HepG2 (cell line): Measurements from ENCODE around the gene INTS1. TPM values are rescaled to one million over a fixed set of nuclear protein-coding genes. Genes with fewer than 3 reads are reported as not detected.

Experiments used
- ATAC-seq: fragments of 200-7000 bp; cut with Tn5 transposase; 3 replicates; pipeline ENCODE4 v1.9.1; 2020; ENCODE audit warnings: mild to moderate bottlenecking, moderate library complexity
- BruUV-seq: library from RNA; stranded (reverse); fragments of 400-500 nt; replicated peaks from 2 replicates; lab custom pipeline; 2021; lab: Mats Ljungman, UMichigan
- CTCF ChIA-PET: fragments of 300-600 bp; formaldehyde crosslinking; extraction: SDS; loops from one replicate; lab custom pipeline; 2021; ENCODE audit warnings: low total read pairs, inconsistent platforms, low intra/inter-chr PET ratio; lab: Yijun Ruan, JAX
- POLR2A ChIA-PET: fragments of 350-600 bp; sonication (Branson Sonifier 250); formaldehyde crosslinking; loops from one replicate; lab custom pipeline; 2020; ENCODE audit warnings: antibody characterized with exemption, inconsistent platforms; lab: Yijun Ruan, JAX
- DNase-seq: peaks from one replicate; pipeline ENCODE4 v3.0.0-alpha.2; 2015; ENCODE audit warnings: low spot score
- FAIRE-seq: peaks from 3 replicates; lab custom pipeline; 2011; peaks lifted over from hg19 to GRCh38; lab: Jason Lieb, UNC
- H2AFZ ChIP-seq: one replicate; pipeline ENCODE4 v1.6.1; 2011; ENCODE audit warnings: low read length, inconsistent platforms
- H3K27ac ChIP-seq: fragments of 300-600 bp; 3 replicates; pipeline ENCODE4 v1.8.0; 2011; ENCODE audit warnings: mixed run types, mild to moderate bottlenecking, mixed read lengths, low read length, inconsistent platforms; ENCODE audit not compliant: insufficient read depth; ENCODE audit errors: extremely low read length
- H3K27me3 ChIP-seq, 2 experiments: fragments of 200-600 bp in 1 of 2; 2 replicates in 1 of 2; 3 replicates in 1 of 2; pipeline versions ENCODE4 v1.6.0 to v1.8.0; 2011; ENCODE audit warnings: low read length in 2 of 2, mild to moderate bottlenecking in 2 of 2, moderate library complexity in 2 of 2, inconsistent platforms in 1 of 2; ENCODE audit not compliant: insufficient read depth in 2 of 2, control insufficient read depth in 1 of 2
- H3K36me3 ChIP-seq, 2 experiments: fragments of 200-600 bp in 1 of 2; replicated peaks in 1 of 2; 2 replicates in 1 of 2; 3 replicates in 1 of 2; pipeline versions ENCODE4 v1.5.1 to v1.8.0; 2011; ENCODE audit warnings: low read length in 2 of 2, inconsistent platforms in 1 of 2; ENCODE audit not compliant: insufficient read depth in 2 of 2, control insufficient read depth in 1 of 2
- H3K4me1 ChIP-seq: 2 replicates; pipeline ENCODE4 v1.5.1; 2012; ENCODE audit warnings: low read length, inconsistent platforms; ENCODE audit not compliant: insufficient read depth
- H3K4me2 ChIP-seq: 2 replicates; pipeline ENCODE4 v1.6.0; 2011; ENCODE audit warnings: low read depth, low read length, inconsistent platforms
- H3K4me3 ChIP-seq, 3 experiments: fragments of 200-600 bp in 1 of 3; sonication (generic), shearing (Covaris generic) in 1 of 3; replicated peaks in 1 of 3; 2 replicates each; pipeline ENCODE4 v1.5.1; 2011 to 2016; ENCODE audit warnings: low read length in 3 of 3, inconsistent platforms in 2 of 3, low read depth in 2 of 3, mild to moderate bottlenecking in 2 of 3, control low read depth in 1 of 3, mixed read lengths in 1 of 3; ENCODE audit not compliant: insufficient read depth in 1 of 3
- H3K79me2 ChIP-seq: one replicate; pipeline ENCODE4 v1.6.1; 2011; ENCODE audit warnings: low read length, inconsistent platforms; ENCODE audit not compliant: insufficient read depth
- H3K9ac ChIP-seq: 2 replicates; pipeline ENCODE4 v1.6.0; 2011; ENCODE audit warnings: mild to moderate bottlenecking, low read depth, low read length, inconsistent platforms; ENCODE audit not compliant: insufficient read depth
- H3K9me3 ChIP-seq: 2 replicates; pipeline ENCODE4 v1.5.1; 2012; ENCODE audit warnings: mild to moderate bottlenecking, low read length
- H4K20me1 ChIP-seq: 2 replicates; pipeline ENCODE4 v1.6.0; 2011; ENCODE audit warnings: inconsistent platforms, mild to moderate bottlenecking, low read length, moderate library complexity; ENCODE audit not compliant: insufficient read depth
- CBFB ChIP-seq: sonication (generic); formaldehyde crosslinking; IDR thresholded peaks from 2 replicates; pipeline ENCODE4 v1.4.0; 2020; ENCODE audit warnings: missing genetic modification reagents
- NFATC3 ChIP-seq: sonication (generic); formaldehyde crosslinking; IDR thresholded peaks from 2 replicates; pipeline ENCODE4 v1.5.1; 2020; ENCODE audit warnings: mild to moderate bottlenecking, missing genetic modification reagents
- NR2F2 ChIP-seq: IDR thresholded peaks from 2 replicates; pipeline ENCODE4 v1.6.1; 2012; ENCODE audit warnings: low read depth, inconsistent platforms, borderline replicate concordance
- PHB2 ChIP-seq: fragments of 450-650 bp; IDR thresholded peaks from 2 replicates; pipeline ENCODE4 v1.6.1; 2018; ENCODE audit not compliant: partially characterized antibody
- RCOR2 ChIP-seq: IDR thresholded peaks from 2 replicates; pipeline ENCODE4 v1.6.1; 2016; ENCODE audit warnings: missing biosample characterization, missing genetic modification reagents
- THAP11 ChIP-seq: IDR thresholded peaks from 2 replicates; pipeline ENCODE4 v1.6.1; 2016; ENCODE audit warnings: missing biosample characterization, missing genetic modification reagents
- ZFAT ChIP-seq: sonication (generic); formaldehyde crosslinking; conservative IDR thresholded peaks from 2 replicates; pipeline ENCODE4 v1.8.1; 2023; ENCODE audit warnings: missing genetic modification reagents, inconsistent platforms
- ZNF605 ChIP-seq: sonication (generic); formaldehyde crosslinking; IDR thresholded peaks from 2 replicates; pipeline ENCODE4 v1.8.0; 2022; ENCODE audit warnings: mild to moderate bottlenecking, missing genetic modification reagents
- ZNF749 ChIP-seq: sonication (generic); formaldehyde crosslinking; IDR thresholded peaks from 2 replicates; pipeline ENCODE4 v1.8.0; 2022; ENCODE audit warnings: mild to moderate bottlenecking, missing genetic modification reagents, moderate library complexity, borderline replicate concordance
- WGBS: methylation state at CpG from one replicate; pipeline ENCODE4 v1.1.6; 2017; ENCODE audit warnings: low lambda C conversion rate; 5-methylcytosine and 5-hydroxymethylcytosine counted together
- in situ Hi-C: cut with HindIII; loops from 2 replicates; pipeline ENCODE4 v1.10.0; 2017; ENCODE audit warnings: low pct_unique_long_range_greater_than_20kb; ENCODE audit not compliant: extremely low pct_ligation_motif_present
- intact Hi-C: fragments of 100-400 bp; cut with micrococcal nuclease; formaldehyde crosslinking; loops from one replicate; pipeline ENCODE4 v1.10.0; 2022; ENCODE audit not compliant: unreplicated experiment
- polyA plus RNA-seq, 8 experiments: library from polyadenylated mRNA; depleted of rRNA in 3 of 8; stranded (reverse) in 7 of 8; unstranded in 1 of 8; fragments of >200 nt; fragmentation: Illumina TruSeq in 4 of 8; extraction: Trizol in 4 of 8; gene quantifications; 2 replicates each; pipeline versions ENCODE4 v1.2.1 to v1.2.3, GENCODE V29; 2011 to 2016; ENCODE audit warnings: low read depth in 4 of 8, missing spikeins in 1 of 8, mixed read lengths in 1 of 8; ENCODE audit not compliant: insufficient read depth in 1 of 8
- total RNA-seq, 5 experiments: library from RNA; depleted of rRNA; stranded (reverse); fragments of >200 nt; fragmentation: Illumina TruSeq; extraction: Trizol; gene quantifications; 2 replicates each; pipeline ENCODE4 v1.2.3, GENCODE V29; 2016; ENCODE audit warnings: low read depth in 1 of 5
- TF ChIP-seq, protein P1 (sequence below): sonication (generic); formaldehyde crosslinking; IDR thresholded peaks from 2 replicates; pipeline ENCODE4 v1.9.0; 2021; ENCODE audit warnings: mild to moderate bottlenecking, missing genetic modification reagents
- TF ChIP-seq, protein P2 (sequence below): sonication (generic); formaldehyde crosslinking; IDR thresholded peaks from 2 replicates; pipeline ENCODE4 v1.4.0; 2020; ENCODE audit warnings: missing genetic modification reagents
- TF ChIP-seq, protein P3 (sequence below): sonication (generic); formaldehyde crosslinking; IDR thresholded peaks from 2 replicates; pipeline ENCODE4 v1.4.0; 2020; ENCODE audit warnings: missing genetic modification reagents

Gene INTS1
- total and polyA plus RNA-seq, 2 of the 13 experiments (the other 11 are each of a cell fraction or from before 2014, with no cell fraction given): 13.7 to 29.0 TPM

DNA sequence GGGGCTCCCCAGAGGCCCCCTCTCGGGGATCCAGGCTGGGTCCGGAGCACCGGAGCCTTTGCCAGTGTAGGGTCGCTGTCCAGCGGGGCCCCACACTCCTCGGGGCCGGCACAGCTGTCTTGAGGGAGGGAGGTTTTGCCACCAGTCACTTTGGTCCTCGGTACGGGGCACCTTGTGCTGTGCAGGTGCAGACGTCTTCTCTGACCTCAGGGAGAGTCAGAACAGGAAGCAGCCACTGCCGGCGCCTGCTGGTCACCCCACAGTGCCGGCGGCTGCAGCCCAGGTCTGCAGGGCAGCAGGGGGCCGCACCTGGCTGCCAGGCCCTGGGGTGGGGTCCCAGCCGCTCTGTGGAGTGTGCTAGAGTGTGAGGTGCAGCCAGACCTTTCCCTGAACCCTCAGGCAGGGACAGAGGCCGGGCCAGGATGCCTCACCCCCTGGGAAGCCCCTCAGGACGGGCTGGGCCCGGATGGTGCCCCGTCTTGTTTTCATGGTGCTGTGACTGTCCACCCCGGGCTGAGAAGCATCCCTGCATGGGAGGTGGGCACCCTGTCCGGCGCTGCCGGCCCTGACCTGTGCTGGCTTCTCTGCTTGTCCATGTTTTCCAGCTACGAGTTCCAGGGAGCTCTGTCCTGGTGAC is 34.5 kb upstream of the INTS1 start:
- Histone ChIP-seq H4K20me1 (peaks cover 6% of the 10 kb centered on the region; the same call in 1 of the 2 replicates), H3K4me1 (peaks cover 38% of the 10 kb centered on the region), H3K27ac (no peak overlapping the region), H3K4me3 (no peak overlapping the region), H3K4me2 (no peak overlapping the region), H3K79me2 (peaks cover 36% of the 10 kb centered on the region), H3K27me3 (no peaks in the 10 kb centered on the region), H3K36me3 (peaks cover 15 to 29% of the 10 kb centered on the region in 2 experiments; a peak in 4 of 5 replicates), H3K9ac (no peak overlapping the region), H3K9me3 (no peaks in the 10 kb centered on the region), H2AFZ (no peak overlapping the region)
- CTCF ChIA-PET: no interaction called here
- in situ Hi-C loops (no loop called here), intact Hi-C loops (no loop called here)
- WGBS: 100% methylated on average over 9 of the region's 25 CpGs
- FAIRE-seq: no peak
- no peak for DNase-seq
- no TSS peak for BruUV-seq
- ATAC-seq: no peak
- POLR2A ChIA-PET: no interaction called here
- TF ChIP-seq, protein P1, sequence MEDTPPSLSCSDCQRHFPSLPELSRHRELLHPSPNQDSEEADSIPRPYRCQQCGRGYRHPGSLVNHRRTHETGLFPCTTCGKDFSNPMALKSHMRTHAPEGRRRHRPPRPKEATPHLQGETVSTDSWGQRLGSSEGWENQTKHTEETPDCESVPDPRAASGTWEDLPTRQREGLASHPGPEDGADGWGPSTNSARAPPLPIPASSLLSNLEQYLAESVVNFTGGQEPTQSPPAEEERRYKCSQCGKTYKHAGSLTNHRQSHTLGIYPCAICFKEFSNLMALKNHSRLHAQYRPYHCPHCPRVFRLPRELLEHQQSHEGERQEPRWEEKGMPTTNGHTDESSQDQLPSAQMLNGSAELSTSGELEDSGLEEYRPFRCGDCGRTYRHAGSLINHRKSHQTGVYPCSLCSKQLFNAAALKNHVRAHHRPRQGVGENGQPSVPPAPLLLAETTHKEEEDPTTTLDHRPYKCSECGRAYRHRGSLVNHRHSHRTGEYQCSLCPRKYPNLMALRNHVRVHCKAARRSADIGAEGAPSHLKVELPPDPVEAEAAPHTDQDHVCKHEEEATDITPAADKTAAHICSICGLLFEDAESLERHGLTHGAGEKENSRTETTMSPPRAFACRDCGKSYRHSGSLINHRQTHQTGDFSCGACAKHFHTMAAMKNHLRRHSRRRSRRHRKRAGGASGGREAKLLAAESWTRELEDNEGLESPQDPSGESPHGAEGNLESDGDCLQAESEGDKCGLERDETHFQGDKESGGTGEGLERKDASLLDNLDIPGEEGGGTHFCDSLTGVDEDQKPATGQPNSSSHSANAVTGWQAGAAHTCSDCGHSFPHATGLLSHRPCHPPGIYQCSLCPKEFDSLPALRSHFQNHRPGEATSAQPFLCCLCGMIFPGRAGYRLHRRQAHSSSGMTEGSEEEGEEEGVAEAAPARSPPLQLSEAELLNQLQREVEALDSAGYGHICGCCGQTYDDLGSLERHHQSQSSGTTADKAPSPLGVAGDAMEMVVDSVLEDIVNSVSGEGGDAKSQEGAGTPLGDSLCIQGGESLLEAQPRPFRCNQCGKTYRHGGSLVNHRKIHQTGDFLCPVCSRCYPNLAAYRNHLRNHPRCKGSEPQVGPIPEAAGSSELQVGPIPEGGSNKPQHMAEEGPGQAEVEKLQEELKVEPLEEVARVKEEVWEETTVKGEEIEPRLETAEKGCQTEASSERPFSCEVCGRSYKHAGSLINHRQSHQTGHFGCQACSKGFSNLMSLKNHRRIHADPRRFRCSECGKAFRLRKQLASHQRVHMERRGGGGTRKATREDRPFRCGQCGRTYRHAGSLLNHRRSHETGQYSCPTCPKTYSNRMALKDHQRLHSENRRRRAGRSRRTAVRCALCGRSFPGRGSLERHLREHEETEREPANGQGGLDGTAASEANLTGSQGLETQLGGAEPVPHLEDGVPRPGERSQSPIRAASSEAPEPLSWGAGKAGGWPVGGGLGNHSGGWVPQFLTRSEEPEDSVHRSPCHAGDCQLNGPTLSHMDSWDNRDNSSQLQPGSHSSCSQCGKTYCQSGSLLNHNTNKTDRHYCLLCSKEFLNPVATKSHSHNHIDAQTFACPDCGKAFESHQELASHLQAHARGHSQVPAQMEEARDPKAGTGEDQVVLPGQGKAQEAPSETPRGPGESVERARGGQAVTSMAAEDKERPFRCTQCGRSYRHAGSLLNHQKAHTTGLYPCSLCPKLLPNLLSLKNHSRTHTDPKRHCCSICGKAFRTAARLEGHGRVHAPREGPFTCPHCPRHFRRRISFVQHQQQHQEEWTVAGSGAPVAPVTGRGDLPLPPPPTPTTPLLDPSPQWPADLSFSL (CRISPR knock-in tag): no peak
- TF ChIP-seq ZNF605 (CRISPR knock-in tag): no peak
- no peak for TF ChIP-seq CBFB (CRISPR knock-in tag)
- no peak for TF ChIP-seq THAP11 (CRISPR knock-in tag)
- TF ChIP-seq ZFAT (CRISPR knock-in tag): no peak
- TF ChIP-seq RCOR2: no peak
- no peak for TF ChIP-seq NR2F2
- TF ChIP-seq PHB2: no peak
- no peak for TF ChIP-seq NFATC3 (CRISPR knock-in tag)
- TF ChIP-seq, protein P2, sequence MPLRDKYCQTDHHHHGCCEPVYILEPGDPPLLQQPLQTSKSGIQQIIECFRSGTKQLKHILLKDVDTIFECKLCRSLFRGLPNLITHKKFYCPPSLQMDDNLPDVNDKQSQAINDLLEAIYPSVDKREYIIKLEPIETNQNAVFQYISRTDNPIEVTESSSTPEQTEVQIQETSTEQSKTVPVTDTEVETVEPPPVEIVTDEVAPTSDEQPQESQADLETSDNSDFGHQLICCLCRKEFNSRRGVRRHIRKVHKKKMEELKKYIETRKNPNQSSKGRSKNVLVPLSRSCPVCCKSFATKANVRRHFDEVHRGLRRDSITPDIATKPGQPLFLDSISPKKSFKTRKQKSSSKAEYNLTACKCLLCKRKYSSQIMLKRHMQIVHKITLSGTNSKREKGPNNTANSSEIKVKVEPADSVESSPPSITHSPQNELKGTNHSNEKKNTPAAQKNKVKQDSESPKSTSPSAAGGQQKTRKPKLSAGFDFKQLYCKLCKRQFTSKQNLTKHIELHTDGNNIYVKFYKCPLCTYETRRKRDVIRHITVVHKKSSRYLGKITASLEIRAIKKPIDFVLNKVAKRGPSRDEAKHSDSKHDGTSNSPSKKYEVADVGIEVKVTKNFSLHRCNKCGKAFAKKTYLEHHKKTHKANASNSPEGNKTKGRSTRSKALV (CRISPR knock-in tag): no peak
- TF ChIP-seq, protein P3, sequence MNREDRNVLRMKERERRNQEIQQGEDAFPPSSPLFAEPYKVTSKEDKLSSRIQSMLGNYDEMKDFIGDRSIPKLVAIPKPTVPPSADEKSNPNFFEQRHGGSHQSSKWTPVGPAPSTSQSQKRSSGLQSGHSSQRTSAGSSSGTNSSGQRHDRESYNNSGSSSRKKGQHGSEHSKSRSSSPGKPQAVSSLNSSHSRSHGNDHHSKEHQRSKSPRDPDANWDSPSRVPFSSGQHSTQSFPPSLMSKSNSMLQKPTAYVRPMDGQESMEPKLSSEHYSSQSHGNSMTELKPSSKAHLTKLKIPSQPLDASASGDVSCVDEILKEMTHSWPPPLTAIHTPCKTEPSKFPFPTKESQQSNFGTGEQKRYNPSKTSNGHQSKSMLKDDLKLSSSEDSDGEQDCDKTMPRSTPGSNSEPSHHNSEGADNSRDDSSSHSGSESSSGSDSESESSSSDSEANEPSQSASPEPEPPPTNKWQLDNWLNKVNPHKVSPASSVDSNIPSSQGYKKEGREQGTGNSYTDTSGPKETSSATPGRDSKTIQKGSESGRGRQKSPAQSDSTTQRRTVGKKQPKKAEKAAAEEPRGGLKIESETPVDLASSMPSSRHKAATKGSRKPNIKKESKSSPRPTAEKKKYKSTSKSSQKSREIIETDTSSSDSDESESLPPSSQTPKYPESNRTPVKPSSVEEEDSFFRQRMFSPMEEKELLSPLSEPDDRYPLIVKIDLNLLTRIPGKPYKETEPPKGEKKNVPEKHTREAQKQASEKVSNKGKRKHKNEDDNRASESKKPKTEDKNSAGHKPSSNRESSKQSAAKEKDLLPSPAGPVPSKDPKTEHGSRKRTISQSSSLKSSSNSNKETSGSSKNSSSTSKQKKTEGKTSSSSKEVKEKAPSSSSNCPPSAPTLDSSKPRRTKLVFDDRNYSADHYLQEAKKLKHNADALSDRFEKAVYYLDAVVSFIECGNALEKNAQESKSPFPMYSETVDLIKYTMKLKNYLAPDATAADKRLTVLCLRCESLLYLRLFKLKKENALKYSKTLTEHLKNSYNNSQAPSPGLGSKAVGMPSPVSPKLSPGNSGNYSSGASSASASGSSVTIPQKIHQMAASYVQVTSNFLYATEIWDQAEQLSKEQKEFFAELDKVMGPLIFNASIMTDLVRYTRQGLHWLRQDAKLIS (CRISPR knock-in tag): no peak
- TF ChIP-seq ZNF749 (CRISPR knock-in tag): no peak
